ENCODE data around the gene ZNF397.

The ZNF397 gene

GRCh38 chr18:35245719-35246317 lies 5.0 kb downstream of the ZNF397 start:
- DNase-seq (ENCODE audit: extremely low read depth in 1 of 2, low read depth in 1 of 2), result no peak

GRCh38 chr18:35246831-35247230 lies 6.0 kb downstream of the ZNF397 start:
- DNase-seq (ENCODE audit: extremely low read depth in 1 of 2, low read depth in 1 of 2), result no peak

DNA sequence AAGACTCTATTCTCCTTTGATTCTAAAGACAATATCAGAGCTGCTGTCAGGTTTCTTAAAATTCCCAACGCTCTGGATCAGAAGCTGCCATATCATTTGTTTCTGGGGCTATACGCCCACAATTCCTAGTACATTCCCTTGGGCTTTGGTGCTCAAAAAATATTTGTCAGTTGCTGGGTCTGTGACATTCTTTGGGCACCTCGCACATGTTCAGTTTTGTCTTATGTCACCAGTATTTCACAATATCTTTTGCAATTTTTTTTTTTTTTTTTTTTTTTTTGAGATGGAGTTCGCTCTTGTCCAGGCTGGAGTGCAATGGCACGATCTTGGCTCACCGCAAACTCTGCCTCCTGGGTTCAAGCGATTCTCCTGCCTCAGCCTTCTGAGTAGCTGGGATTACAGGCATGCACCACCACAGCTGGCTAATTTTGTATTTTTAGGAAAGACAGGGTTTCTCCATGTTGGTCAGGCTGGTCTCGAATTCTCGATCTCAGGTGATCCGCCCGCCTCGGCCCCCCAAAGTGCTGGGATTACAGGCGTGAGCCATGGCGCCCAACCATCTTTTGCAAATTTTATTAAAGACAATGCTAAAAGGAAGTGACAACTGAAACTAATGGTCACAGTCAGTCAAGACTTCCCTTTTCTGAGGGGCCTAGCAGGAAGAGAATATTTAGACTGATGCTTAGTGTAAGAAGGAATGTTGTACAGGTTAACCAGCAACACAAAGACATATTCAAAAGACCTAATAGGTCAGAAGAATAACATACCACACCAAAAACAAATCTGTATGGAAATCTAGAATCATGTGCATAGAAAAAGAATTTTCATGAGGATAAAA lies 6.8 kb downstream of the ZNF397 start:
- DNase-seq (ENCODE audit: extremely low read depth in 1 of 2, low read depth in 1 of 2), result no peak

- DNase-seq (ENCODE audit: extremely low read depth in 1 of 2, low read depth in 1 of 2), result no peak
Observed at GRCh38 chr18:35248429-35248828, 7.6 kb downstream of the ZNF397 start.

- DNase-seq (ENCODE audit: extremely low read depth in 1 of 2, low read depth in 1 of 2), result no peak
Observed at GRCh38 chr18:35252466-35252865, 11.6 kb downstream of the ZNF397 start.

DNA sequence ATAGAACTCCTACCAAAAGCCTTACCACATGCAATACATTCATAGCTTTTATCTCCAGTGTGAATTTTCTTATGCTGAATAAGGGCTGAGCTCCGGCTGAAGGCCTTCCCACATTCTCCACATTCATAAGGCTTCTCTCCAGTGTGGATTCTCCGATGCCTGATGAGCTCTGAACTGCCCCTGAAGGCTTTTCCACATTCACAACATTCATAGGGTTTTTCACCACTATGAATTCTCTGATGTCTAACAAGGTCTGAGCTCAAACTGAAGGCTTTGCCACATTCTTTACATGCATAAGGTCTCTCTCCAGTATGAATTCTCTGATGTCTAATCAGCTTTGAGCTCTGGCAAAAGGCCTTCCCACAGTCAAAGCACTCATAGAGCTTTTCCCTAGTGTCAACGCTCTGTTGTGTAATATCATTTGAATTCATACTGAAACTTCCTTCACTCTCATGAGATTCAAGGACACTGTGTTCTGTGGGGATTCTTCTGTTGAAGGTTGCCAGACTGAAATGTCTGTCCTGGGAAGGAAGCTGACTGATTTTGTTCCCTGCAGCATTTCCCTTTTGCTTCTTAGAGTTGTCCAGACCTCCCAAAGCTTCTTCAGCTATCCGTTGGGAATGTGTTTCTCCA lies 12.9 kb downstream of the ZNF397 start:
- no peak for DNase-seq (ENCODE audit: extremely low read depth in 1 of 2, low read depth in 1 of 2)

DNA sequence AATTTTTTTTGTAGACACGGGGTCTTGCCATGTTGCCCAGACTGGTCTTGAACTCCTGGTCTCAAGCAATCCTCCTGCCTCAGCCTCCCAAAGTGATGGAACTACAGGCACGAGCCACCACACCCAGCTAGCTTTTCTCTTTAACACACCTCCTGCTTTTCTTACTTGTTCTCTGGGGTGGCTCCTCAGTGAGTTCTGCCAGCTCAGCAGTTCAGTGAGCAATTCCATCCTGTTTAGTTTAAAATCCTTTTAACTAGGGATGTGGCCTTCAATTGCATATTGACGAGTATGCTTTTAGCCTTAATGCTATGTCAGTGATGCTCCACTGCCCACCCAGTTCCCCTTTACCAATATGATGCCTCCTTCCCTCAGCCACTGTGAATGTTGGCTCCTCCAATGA lies 16.1 kb downstream of the ZNF397 start:
- no peak for DNase-seq (ENCODE audit: extremely low read depth in 1 of 2, low read depth in 1 of 2)

DNA sequence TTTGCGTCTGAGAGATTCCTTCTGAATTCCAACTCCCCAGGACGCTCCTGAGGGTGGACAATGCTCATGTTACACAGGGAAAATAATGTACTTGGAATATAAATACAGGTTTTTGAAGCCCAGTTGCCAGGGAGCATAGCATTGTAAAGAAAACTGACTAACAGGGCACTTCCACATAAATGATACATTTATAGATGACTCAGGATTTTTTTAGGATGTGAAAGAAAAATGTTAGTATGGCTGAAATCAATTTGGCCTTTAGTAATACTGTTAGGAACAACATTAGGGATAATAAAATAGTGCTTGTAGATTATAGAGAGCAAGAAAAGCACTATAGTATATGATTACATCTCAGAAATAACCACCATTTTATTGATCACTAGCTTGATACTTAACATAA lies 23.6 kb downstream of the ZNF397 start:
- DNase-seq (ENCODE audit: extremely low read depth in 1 of 2, low read depth in 1 of 2), result no peak

DNA sequence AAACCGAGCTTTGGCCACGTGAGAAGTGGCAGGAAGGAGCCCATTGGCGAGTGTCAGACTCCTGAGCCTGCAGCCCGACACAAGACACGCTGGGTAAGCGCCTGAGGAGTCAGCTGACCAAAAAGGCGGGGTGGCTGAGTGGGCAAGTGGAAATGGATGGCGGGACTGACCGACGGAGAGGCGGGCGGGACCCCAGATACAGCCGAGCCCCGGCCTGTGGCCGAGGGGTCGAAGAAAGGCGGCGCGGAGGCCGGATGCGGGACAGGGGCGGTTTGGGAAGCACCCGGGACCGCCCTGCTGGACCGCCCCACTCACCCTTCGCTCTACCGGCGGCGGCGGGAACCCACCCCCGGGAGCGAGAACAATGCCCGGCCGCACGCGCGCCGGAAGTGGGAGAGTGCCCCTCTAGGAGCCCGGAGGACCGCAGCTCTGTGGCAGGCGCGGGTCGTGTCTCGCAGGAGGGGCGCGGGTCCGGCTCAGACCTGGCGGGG lies 26.4 kb downstream of the ZNF397 start:
- peak in 1 of 2 donors; percentile 41 for DNase-seq (ENCODE audit: extremely low read depth in 1 of 2, low read depth in 1 of 2)

DNA sequence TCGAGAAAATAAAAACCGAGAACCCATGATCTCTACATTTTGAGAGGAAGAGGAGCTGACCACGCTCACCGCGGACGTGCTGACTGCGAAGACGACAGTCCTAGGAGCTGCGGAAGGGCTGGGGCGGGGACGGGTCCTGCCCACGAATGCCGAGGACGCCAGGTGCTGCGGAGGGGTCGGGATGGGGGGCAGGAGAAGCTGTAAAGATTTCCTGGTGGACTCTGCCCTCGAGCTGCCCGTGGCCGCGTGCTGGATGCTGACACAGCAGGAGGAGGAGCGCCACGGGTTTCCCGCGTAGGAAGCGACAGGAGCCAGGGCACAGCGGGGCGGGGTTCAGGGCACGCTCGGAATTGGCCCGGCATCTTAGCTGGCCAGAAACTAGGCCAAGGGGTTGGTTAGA lies 27.0 kb downstream of the ZNF397 start:
- no peak for DNase-seq (ENCODE audit: extremely low read depth in 1 of 2, low read depth in 1 of 2)

DNA sequence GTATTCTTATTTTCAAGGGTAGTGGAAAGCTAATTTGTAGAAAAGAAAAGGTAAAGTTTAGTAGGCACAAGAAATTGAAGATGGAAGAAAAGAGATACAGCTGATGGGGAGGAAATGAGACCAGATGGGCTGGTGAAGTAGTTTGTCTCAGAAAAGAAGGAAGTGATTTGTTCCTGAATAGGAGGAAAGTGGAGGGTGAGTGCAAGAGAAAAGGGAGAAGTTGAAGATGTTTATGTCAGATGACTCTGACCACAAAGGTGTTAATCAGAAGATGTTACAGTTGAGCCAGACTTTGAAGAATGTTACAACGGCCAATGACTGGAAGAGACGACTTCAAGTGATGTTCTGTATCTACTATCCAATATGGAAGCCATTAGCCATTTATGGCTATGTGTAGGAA lies 28.0 kb downstream of the ZNF397 start:
- DNase-seq (ENCODE audit: extremely low read depth in 1 of 2, low read depth in 1 of 2), result no peak

DNA sequence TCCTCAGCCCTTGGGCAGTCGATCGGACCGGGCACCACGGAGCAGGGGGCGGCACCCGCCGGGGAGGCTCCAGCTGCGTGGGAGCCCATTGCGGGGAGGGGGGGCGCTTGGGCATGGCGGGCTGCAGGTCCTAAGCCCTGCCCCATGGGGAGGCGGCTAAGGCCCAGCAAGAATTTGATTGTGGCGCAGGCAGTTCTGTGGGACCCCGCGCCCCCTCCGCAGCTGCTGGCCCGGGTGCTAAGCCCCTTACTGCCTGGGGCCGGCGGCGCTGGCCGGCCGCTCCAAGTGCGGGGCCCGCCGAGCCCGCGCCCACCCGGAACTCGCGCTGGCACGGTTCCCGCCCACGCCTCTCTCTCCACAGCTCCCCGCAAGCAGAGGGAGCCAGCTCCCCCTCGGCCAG lies 30.8 kb downstream of the ZNF397 start:
- DNase-seq (ENCODE audit: extremely low read depth in 1 of 2, low read depth in 1 of 2), result no peak

DNA sequence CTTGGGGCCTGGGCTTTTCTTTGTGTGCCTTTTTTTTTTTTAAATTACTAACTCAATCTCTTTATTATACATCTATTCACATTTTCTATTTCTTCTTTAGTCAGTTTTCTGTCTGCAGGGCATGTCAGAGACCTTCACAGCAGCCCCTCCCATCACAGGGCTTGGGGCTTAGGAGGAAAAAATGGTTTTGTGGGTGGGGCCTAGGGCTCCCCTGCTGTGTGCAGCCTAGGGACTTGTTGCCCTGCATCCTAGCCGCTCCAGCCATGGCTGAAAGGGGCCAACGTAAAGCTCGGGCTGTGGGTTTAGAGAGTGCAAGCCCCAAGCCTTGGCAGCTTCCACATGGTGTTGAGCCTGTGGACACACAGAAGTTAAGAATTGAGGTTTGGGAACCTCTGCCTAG lies 35.4 kb downstream of the ZNF397 start:
- no peak for DNase-seq (ENCODE audit: extremely low read depth in 1 of 2, low read depth in 1 of 2)

DNA sequence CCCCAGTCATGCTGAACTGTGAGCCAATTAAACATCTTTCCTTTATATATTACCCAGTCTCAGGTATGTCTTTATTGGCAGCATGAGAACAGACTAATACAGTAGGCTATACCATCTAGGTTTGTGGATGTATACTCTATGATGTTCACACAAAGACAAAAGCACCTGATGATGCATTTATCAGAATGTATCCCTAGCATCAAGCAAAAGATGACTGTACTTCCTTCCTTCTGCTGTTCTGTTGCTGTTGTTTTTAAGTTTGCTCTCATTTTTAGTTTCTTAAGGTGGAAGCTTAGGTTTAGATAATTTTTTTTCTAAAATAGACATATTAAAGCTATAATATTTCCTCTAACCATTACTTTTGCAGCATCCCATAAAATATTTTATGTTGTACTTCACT lies 36.8 kb downstream of the ZNF397 start:
- no peak for DNase-seq (ENCODE audit: extremely low read depth in 1 of 2, low read depth in 1 of 2)

GRCh38 chr18:35278085-35278484 lies 37.3 kb downstream of the ZNF397 start:
- no peak for DNase-seq (ENCODE audit: extremely low read depth in 1 of 2, low read depth in 1 of 2)

- DNase-seq (ENCODE audit: extremely low read depth in 1 of 2, low read depth in 1 of 2), result no peak
Observed at GRCh38 chr18:35278969-35279368, 38.1 kb downstream of the ZNF397 start.

GRCh38 chr18:35282353-35282752 lies 41.5 kb downstream of the ZNF397 start:
- no peak for DNase-seq (ENCODE audit: extremely low read depth in 1 of 2, low read depth in 1 of 2)

DNA sequence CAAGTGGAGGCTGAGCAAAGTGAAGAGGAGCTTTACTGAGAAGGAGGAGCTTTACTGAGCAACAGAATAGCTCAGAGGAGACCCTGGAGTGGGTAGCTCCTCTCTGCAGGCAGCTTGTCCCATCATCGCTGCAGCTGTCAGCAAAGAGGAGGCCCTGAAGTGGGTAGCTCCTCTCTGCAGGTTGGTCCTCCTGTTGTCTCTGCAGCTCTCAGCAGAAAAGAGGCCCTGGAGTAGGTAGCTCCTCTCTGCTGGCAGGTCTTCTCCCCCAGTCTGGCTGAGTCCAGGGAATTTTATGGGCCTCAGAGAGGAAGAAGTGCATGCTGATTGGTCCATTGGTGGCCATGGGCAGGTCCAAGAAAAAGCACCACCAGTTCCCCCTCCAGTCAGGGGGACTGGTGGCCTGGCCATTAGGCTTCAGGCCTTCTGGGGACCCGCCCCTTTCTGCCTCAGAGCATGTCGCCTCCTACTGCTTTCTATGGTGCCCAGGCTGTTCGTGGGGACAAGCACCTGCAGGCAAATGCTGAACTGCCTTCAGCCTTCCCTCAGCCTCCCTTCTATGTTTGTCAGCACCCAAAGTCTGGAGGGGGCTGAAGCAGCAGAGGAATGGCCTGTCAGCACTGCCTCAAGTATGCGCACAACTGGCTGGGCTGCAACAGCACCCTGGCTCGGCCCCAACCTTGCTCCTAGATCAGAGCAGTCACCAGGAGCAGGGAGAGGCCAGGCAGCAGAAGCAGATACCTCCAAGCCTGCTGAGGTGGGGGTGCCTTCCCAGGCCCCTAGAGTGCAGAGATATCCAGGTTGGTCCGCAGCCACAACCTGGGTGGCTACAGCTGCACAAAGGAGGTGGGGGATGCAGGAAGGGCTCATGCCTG lies 43.3 kb downstream of the ZNF397 start:
- DNase-seq (ENCODE audit: extremely low read depth in 1 of 2, low read depth in 1 of 2), result no peak

DNA sequence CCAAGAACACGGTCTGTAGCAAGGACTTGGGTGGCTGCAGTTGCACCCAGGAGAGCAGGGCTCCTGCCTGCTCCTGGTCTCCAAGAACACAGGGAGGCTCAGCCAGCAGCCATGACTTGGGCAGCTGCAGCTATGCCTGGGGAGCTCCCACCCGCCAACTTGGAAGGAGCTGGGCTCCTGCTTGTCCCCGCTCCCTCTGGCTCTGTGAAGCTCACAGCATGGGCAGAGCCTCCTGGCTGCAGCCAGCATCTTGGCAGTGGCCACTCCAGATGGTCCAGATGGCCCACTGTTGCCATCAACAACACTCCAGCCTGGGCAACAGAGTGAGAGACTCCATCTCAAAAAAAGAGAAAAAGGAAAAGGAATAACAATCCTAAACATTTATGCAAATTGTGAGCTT lies 44.0 kb downstream of the ZNF397 start:
- no peak for DNase-seq (ENCODE audit: extremely low read depth in 1 of 2, low read depth in 1 of 2)

DNA sequence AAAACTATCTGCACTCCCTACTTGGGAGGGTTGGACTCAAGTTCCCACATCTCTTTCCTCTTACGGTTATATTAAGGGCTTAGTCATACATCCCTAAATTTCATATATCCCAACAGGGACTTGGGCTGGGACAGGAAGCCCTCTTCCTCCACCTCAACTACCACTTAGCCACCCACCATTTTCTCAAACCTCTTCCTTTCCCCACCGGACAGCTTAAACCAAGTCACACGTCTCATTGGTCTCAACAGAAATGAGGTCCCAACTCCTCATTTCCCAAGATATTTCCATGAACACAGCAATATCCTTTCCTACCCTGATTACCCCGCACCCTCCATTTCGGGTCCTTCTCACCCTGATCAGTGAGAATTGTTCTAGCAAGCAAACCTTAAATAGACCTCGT lies 48.5 kb downstream of the ZNF397 start:
- no peak for DNase-seq (ENCODE audit: extremely low read depth in 1 of 2, low read depth in 1 of 2)

GRCh38 chr18:35289727-35290093 lies 48.9 kb downstream of the ZNF397 start:
- no peak for DNase-seq (ENCODE audit: extremely low read depth in 1 of 2, low read depth in 1 of 2)

Measured in stimulated activated CD8-positive, alpha-beta memory T cell treated with anti-CD3 and anti-CD28 coated beads, Interleukin-7, amount 100 ng/mL, for 48 hours (primary cell).